ACC112 (cell line): ENCODE results near the gene ZNF341.

Experiments
- H2AFZ ChIP-seq: fragments of 200-600 bp; sonication (generic); one replicate; pipeline ENCODE4 v1.6.0; 2017; ENCODE audit warnings: antibody characterized with exemption, low read length; ENCODE audit not compliant: unreplicated experiment
- H3K27ac ChIP-seq: fragments of 200-600 bp; sonication (generic); 2 replicates; pipeline ENCODE4 v1.5.1; 2014; ENCODE audit warnings: low read depth, mild to moderate bottlenecking, antibody characterized with exemption, low read length, moderate library complexity
- H3K27me3 ChIP-seq: fragments of 200-600 bp; sonication (generic); 2 replicates; pipeline ENCODE4 v1.6.1; 2014; ENCODE audit warnings: mild to moderate bottlenecking, antibody characterized with exemption, low read length, moderate library complexity, mixed read lengths; ENCODE audit not compliant: insufficient read depth
- H3K36me3 ChIP-seq: fragments of 200-600 bp; sonication (generic); 2 replicates; pipeline ENCODE4 v1.6.1; 2016; ENCODE audit warnings: mild to moderate bottlenecking, antibody characterized with exemption, low read length, moderate library complexity, mixed read lengths; ENCODE audit not compliant: insufficient read depth
- H3K4me1 ChIP-seq: fragments of 200-600 bp; sonication (generic); one replicate; pipeline ENCODE4 v1.6.1; 2016; ENCODE audit warnings: low read length, mixed read lengths; ENCODE audit not compliant: insufficient read depth, unreplicated experiment, control insufficient read depth
- H3K4me3 ChIP-seq: fragments of 200-600 bp; sonication (generic); 2 replicates; pipeline ENCODE4 v1.5.1; 2014; ENCODE audit warnings: mild to moderate bottlenecking, low read depth, low read length
- H3K79me2 ChIP-seq: fragments of 200-600 bp; sonication (generic); one replicate; pipeline ENCODE4 v1.6.0; 2016; ENCODE audit warnings: low read length; ENCODE audit not compliant: control insufficient read depth, unreplicated experiment, insufficient read depth

Gene ZNF341

GRCh38 chr20:33826270-33826897 is 94.6 kb downstream of the ZNF341 start:
- H3K79me2 ChIP-seq = peaks cover 77% of the 10 kb centered on the region
- no peak overlapping the region for H3K27ac ChIP-seq
- H2AFZ ChIP-seq = no peak overlapping the region
- peaks cover 6% of the 10 kb centered on the region for H3K4me1 ChIP-seq
- H3K4me3 ChIP-seq = no peak overlapping the region
- H3K36me3 ChIP-seq = no peaks in the 10 kb centered on the region
- H3K27me3 ChIP-seq = no peaks in the 10 kb centered on the region

GRCh38 chr20:33827109-33827508 is 95.3 kb downstream of the ZNF341 start:
- H3K4me3 ChIP-seq = no peak overlapping the region
- H3K27ac ChIP-seq = no peak overlapping the region
- H3K36me3 ChIP-seq = no peaks in the 10 kb centered on the region
- no peak overlapping the region for H2AFZ ChIP-seq
- peaks cover 80% of the 10 kb centered on the region for H3K79me2 ChIP-seq
- H3K27me3 ChIP-seq = no peaks in the 10 kb centered on the region
- H3K4me1 ChIP-seq = peaks cover 6% of the 10 kb centered on the region

GRCh38 chr20:33827634-33828325 is 96.0 kb downstream of the ZNF341 start:
- Histone ChIP-seq H3K79me2 (peaks cover 80% of the 10 kb centered on the region), H3K4me3 (no peak overlapping the region), H3K27ac (no peak overlapping the region), H3K27me3 (no peaks in the 10 kb centered on the region), H3K4me1 (peaks cover 6% of the 10 kb centered on the region), H2AFZ (no peak overlapping the region), H3K36me3 (no peaks in the 10 kb centered on the region)

- Histone ChIP-seq H3K27me3 (no peaks in the 10 kb centered on the region), H2AFZ (no peak overlapping the region), H3K4me1 (peaks cover 6% of the 10 kb centered on the region), H3K79me2 (peaks cover 82% of the 10 kb centered on the region), H3K36me3 (no peaks in the 10 kb centered on the region), H3K4me3 (no peak overlapping the region), H3K27ac (no peak overlapping the region)
Observed at GRCh38 chr20:33828326-33828844, 96.6 kb downstream of the ZNF341 start.

DNA sequence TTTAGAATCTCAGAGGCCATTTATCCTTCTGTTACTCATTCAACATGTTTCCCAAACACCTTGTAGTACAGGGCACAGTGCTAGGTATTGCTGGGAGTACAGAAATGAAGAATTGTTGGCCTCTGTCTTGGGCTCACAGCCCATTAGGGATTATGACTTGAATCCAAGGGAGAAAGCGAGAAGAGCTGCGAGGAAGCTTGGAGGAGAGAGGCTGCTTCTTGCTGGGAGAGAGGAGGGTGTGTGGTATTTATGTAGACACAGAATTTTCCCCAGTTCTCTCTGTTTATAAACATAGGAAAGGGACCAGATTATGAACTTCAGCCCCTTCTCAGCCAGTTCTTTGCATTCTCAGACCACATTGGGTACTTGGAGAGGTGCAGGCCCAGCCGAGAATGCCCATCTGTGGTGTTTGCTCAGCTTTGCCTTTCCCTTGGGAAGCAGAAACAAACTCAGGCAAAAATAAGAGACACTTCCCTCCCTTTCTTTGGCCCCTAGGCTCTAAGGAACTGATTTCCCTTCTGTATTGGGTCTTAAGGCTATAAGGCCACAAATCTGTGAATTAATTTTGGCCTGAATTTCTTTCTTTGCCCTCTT is 97.3 kb downstream of the ZNF341 start:
- H2AFZ ChIP-seq = no peak overlapping the region
- peaks cover 6% of the 10 kb centered on the region for H3K4me1 ChIP-seq
- H3K27me3 ChIP-seq = no peaks in the 10 kb centered on the region
- H3K4me3 ChIP-seq = no peak overlapping the region
- peaks cover 83% of the 10 kb centered on the region for H3K79me2 ChIP-seq
- H3K27ac ChIP-seq = no peak overlapping the region
- H3K36me3 ChIP-seq = no peaks in the 10 kb centered on the region

GRCh38 chr20:33829636-33830035 is 97.8 kb downstream of the ZNF341 start:
- H3K27ac ChIP-seq = no peak overlapping the region
- H3K4me3 ChIP-seq = no peak overlapping the region
- no peak overlapping the region for H2AFZ ChIP-seq
- H3K36me3 ChIP-seq = no peaks in the 10 kb centered on the region
- H3K79me2 ChIP-seq = peaks cover 82% of the 10 kb centered on the region
- no peaks in the 10 kb centered on the region for H3K27me3 ChIP-seq
- peaks cover 6% of the 10 kb centered on the region for H3K4me1 ChIP-seq

DNA sequence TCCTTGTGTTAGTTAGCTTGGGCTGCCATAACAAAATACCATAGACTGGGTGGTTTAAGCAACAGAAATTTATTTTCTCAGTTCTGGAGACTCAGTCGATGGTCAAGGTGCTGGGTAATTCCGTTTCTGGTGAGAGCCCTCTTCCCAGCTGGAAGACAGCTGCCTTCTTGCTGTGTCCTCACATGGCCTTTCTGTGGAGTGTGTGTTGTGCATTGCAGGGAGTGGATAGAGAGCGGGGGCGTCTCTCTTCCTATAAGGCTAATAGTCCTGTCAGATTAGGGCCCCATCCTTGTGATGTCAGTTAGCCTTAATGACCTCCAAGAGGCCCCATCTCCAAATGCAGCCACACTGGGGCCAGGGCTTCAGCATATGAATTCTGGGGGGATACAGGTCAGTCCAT is 98.6 kb downstream of the ZNF341 start:
- no peak overlapping the region for H3K27ac ChIP-seq
- peaks cover 82% of the 10 kb centered on the region for H3K79me2 ChIP-seq
- no peak overlapping the region for H2AFZ ChIP-seq
- no peaks in the 10 kb centered on the region for H3K36me3 ChIP-seq
- no peak overlapping the region for H3K4me3 ChIP-seq
- peaks cover 6% of the 10 kb centered on the region for H3K4me1 ChIP-seq
- no peaks in the 10 kb centered on the region for H3K27me3 ChIP-seq

- H3K4me3 ChIP-seq = no peak overlapping the region
- peaks cover 83% of the 10 kb centered on the region for H3K79me2 ChIP-seq
- H2AFZ ChIP-seq = no peak overlapping the region
- H3K27ac ChIP-seq = no peak overlapping the region
- no peaks in the 10 kb centered on the region for H3K36me3 ChIP-seq
- peaks cover 6% of the 10 kb centered on the region for H3K4me1 ChIP-seq
- no peaks in the 10 kb centered on the region for H3K27me3 ChIP-seq
Observed at GRCh38 chr20:33832103-33832804, 100.5 kb downstream of the ZNF341 start.

DNA sequence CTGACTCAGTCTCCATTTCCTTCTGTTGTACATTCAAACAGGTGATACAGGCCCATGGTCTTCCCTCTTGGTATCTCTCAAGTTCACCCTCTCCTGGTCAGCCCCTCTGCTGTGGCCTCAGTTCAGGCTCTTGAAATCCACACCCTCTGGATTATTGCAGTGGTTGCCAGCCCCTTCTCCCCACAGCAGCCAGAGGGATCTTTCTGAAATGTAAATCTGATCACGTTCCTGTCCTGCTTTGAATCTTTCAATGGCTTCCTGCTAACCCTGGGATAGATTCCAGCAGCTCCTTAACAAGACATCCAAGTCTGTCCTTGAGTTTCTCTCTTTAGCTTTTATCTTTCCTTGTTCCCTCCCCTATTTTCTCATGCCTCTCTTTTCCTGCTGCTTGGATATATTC is 101.5 kb downstream of the ZNF341 start:
- Histone ChIP-seq H3K27ac (no peak overlapping the region), H3K4me3 (no peak overlapping the region), H3K27me3 (no peaks in the 10 kb centered on the region), H2AFZ (no peak overlapping the region), H3K79me2 (peaks cover 83% of the 10 kb centered on the region), H3K4me1 (peaks cover 6% of the 10 kb centered on the region), H3K36me3 (no peaks in the 10 kb centered on the region)

DNA sequence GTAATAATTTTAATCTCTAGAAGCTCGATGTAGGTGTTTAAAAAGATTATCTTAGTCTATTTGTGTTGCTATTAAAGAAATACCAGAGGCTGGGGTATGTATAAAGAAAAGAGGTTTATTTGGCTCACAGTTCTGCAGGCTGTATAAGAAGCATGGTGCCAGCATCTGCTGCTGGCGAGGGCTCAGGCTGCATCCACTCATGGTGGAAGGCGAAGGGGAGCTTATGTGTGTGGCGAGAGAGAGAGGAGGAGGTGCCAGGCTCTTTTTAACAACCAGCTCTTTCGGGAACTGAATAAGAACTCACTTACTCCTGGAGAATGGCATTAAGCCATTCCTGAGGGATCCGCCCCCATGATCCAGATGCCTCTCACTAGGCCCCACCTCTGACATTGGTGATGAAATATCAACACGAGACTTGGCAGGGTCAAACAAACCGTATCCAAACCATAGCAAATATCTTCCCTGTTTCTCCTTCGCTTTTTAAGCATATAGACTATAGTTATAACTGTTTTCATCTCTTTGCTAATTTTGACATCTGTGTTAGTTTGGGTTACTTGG is 103.9 kb downstream of the ZNF341 start:
- no peak overlapping the region for H3K27ac ChIP-seq

More for the DNA sequence above, 103.9 kb downstream of the ZNF341 start:
- no peaks in the 10 kb centered on the region for H3K27me3 ChIP-seq
- H3K79me2 ChIP-seq = peaks cover 84% of the 10 kb centered on the region
- H3K4me1 ChIP-seq = no peaks in the 10 kb centered on the region
- H2AFZ ChIP-seq = no peak overlapping the region
- H3K36me3 ChIP-seq = no peaks in the 10 kb centered on the region
- no peak overlapping the region for H3K4me3 ChIP-seq
